Transverse colon (tissue), 4 donors: ENCODE results near the gene HDAC1. TPM values are rescaled to one million over a fixed set of nuclear protein-coding genes. Genes with fewer than 3 reads are reported as not detected.

Experiments used
- DNase-seq: peaks from one replicate; pipeline ENCODE4 v3.0.0-alpha.2; 2019
- H3K27ac ChIP-seq, 4 donors: fragments of 200-600 bp; sonication (generic); 2 replicates each; pipeline ENCODE4 v1.5.1; 2016 to 2018; ENCODE audit warnings: inconsistent platforms in 4 of 4
- H3K27me3 ChIP-seq: fragments of 200-600 bp; sonication (generic); 2 replicates; pipeline ENCODE4 v1.5.1; 2017; ENCODE audit warnings: inconsistent platforms
- H3K36me3 ChIP-seq, 4 donors: fragments of 200-600 bp; sonication (generic); 2 replicates each; pipeline ENCODE4 v1.5.1; 2017 to 2019; ENCODE audit warnings: inconsistent platforms in 4 of 4
- H3K4me1 ChIP-seq, 4 donors: fragments of 200-600 bp; sonication (generic); 2 replicates each; pipeline ENCODE4 v1.5.1; 2017 to 2020; ENCODE audit warnings: inconsistent platforms in 4 of 4
- H3K4me3 ChIP-seq, 4 donors: fragments of 200-600 bp; sonication (generic); 1 replicate in 1 of 4; 2 replicates in 3 of 4; pipeline versions ENCODE4 v1.5.1 to v1.6.1; 2017 to 2019; ENCODE audit warnings: inconsistent platforms in 4 of 4
- H3K9me3 ChIP-seq, 2 donors: fragments of 200-600 bp; sonication (generic); 2 replicates each; pipeline ENCODE4 v1.5.1; 2017 to 2019; ENCODE audit warnings: inconsistent platforms in 2 of 2
- CTCF ChIP-seq, 5 experiments: fragments of 200-600 bp in 3 of 5; fragments of 450-650 bp in 2 of 5; sonication (generic) in 3 of 5; IDR thresholded peaks; 1 replicate in 2 of 5; 2 replicates in 3 of 5; pipeline ENCODE4 v1.5.1; 2016 to 2017; ENCODE audit warnings: antibody characterized with exemption in 5 of 5, inconsistent platforms in 3 of 5, mild to moderate bottlenecking in 2 of 5, moderate library complexity in 1 of 5
- EP300 ChIP-seq: sonication (generic); formaldehyde crosslinking; IDR thresholded peaks from one replicate; pipeline ENCODE4 v1.6.1; 2017; ENCODE audit warnings: antibody characterized with exemption, low read depth
- POLR2A ChIP-seq: fragments of 450-650 bp; IDR thresholded peaks from one replicate; pipeline ENCODE4 v1.6.1; 2016; ENCODE audit warnings: antibody characterized with exemption, mild to moderate bottlenecking, moderate library complexity
- POLR2AphosphoS5 ChIP-seq, 3 donors: sonication (generic); formaldehyde crosslinking; IDR thresholded peaks; one replicate each; pipeline ENCODE4 v1.6.1; 2016; ENCODE audit warnings: antibody characterized with exemption in 3 of 3
- whole genome bisulfite sequencing, 2 donors: methylation state at CpG; one replicate each; pipeline ENCODE4 v1.1.5; 2018; ENCODE audit warnings: low coverage in 1 of 2; 5-methylcytosine and 5-hydroxymethylcytosine counted together
- in situ Hi-C, 4 donors: fragments of 200-750 bp; cut with MboI; loops; one replicate each; pipeline versions ENCODE4 v1.15.0 to v1.15.1; 2017; ENCODE audit warnings: low sequenced_read_pairs in 3 of 4, low pct_ligation_motif_present in 1 of 4, low pct_unique_long_range_greater_than_20kb in 1 of 4
- intact Hi-C: fragments of 100-400 bp; cut with DNase I; formaldehyde crosslinking; loops from one replicate; pipeline ENCODE4 v1.15.1; 2023; ENCODE audit warnings: low total_unique reads
- total RNA-seq, 4 donors: library from RNA; depleted of rRNA; stranded (reverse); fragments of >200 nt; gene quantifications; one replicate each; pipeline ENCODE4 v1.1.0, GENCODE V29; 2016

The HDAC1 gene
- total RNA-seq, 4 donors from 2014 or later = 85.2 to 218 (median 174) TPM

- no peak for DNase-seq
- Histone ChIP-seq H3K4me1 (no peaks in the 10 kb centered on the region), H3K27me3 (no peaks in the 10 kb centered on the region), H3K9me3 (no peaks in the 10 kb centered on the region), H3K27ac (no peak overlapping the region), H3K36me3 (no peaks in the 10 kb centered on the region), H3K4me3 (no peak overlapping the region)
- intact Hi-C loops = no loop called here
- no peak for TF ChIP-seq POLR2AphosphoS5 (IDR thresholded peaks at IDR 0.05)
- no peak for TF ChIP-seq CTCF (IDR thresholded peaks at IDR 0.05)
- TF ChIP-seq EP300 = no peak
- no peak for TF ChIP-seq POLR2A
- WGBS, 2 donors = 79 to 81% methylated on average over 4 of the region's 4 CpGs
- in situ Hi-C loops = no loop called here
Observed at GRCh38 chr1:32263744-32264143, 28.1 kb upstream of the HDAC1 start.

GRCh38 chr1:32265846-32266245 is 26.0 kb upstream of the HDAC1 start:
- intact Hi-C loops (no loop called here), in situ Hi-C loops (no loop called here)
- Histone ChIP-seq H3K4me3 (no peak overlapping the region), H3K9me3 (no peaks in the 10 kb centered on the region), H3K27ac (no peak overlapping the region), H3K27me3 (no peaks in the 10 kb centered on the region), H3K36me3 (no peaks in the 10 kb centered on the region), H3K4me1 (no peaks in the 10 kb centered on the region)
- 95 to 96% methylated on average over 9 of the region's 9 CpGs for WGBS, 2 donors
- DNase-seq = no peak
- TF ChIP-seq EP300 (no peak), POLR2A (no peak), CTCF (IDR thresholded peaks at IDR 0.05) (no peak), POLR2AphosphoS5 (IDR thresholded peaks at IDR 0.05) (no peak)

GRCh38 chr1:32266921-32267591 is 24.8 kb upstream of the HDAC1 start:
- no peak for DNase-seq
- no peaks in the 10 kb centered on the region for H3K4me1 ChIP-seq
- no peak for TF ChIP-seq POLR2AphosphoS5 (IDR thresholded peaks at IDR 0.05)
- no peak for TF ChIP-seq EP300
- no peak for TF ChIP-seq POLR2A
- no peak for TF ChIP-seq CTCF (IDR thresholded peaks at IDR 0.05)
- no peaks in the 10 kb centered on the region for H3K36me3 ChIP-seq
- WGBS, 2 donors = 65 to 69% methylated on average over 3 to 7 of the region's 7 CpGs
- in situ Hi-C loops (no loop called here), intact Hi-C loops (no loop called here)
- H3K27me3 ChIP-seq = no peaks in the 10 kb centered on the region
- no peaks in the 10 kb centered on the region for H3K9me3 ChIP-seq
- H3K4me3 ChIP-seq = no peak overlapping the region
- peak overlapping the region in 1 of 4 donors; percentile 4 for H3K27ac ChIP-seq

- DNase-seq = no peak
- no peaks in the 10 kb centered on the region for H3K9me3 ChIP-seq
- in situ Hi-C loops = no loop called here
- peaks cover 0 to 3% (median 0%) of the 10 kb centered on the region in 4 donors for H3K4me1 ChIP-seq
- TF ChIP-seq POLR2AphosphoS5 (IDR thresholded peaks at IDR 0.05) (no peak), POLR2A (no peak), CTCF (IDR thresholded peaks at IDR 0.05) (no peak), EP300 (no peak)
- intact Hi-C loops = no loop called here
- no peak overlapping the region for H3K27ac ChIP-seq
- H3K27me3 ChIP-seq = peaks cover 7% of the 10 kb centered on the region
- no peak overlapping the region for H3K4me3 ChIP-seq
- H3K36me3 ChIP-seq = no peaks in the 10 kb centered on the region
Observed at GRCh38 chr1:32269744-32270143, 22.1 kb upstream of the HDAC1 start.
